Heart left ventricle (tissue), 13 donors: ENCODE measurements around the gene MBP.

ENCODE experiments used
- POLR2A ChIP-seq, 2 donors: fragments of 450-650 bp; IDR thresholded peaks; one replicate each; pipeline ENCODE4 v1.6.1; 2017; ENCODE audit warnings: antibody characterized with exemption in 2 of 2, mild to moderate bottlenecking in 2 of 2, moderate library complexity in 2 of 2
- TF ChIP-seq, protein P1 (sequence below), 12 donors: fragments of 200-600 bp; sonication (generic) in 4 of 12; IDR thresholded peaks; one replicate each; pipeline versions ENCODE4 v1.5.0 to v1.8.0; 2018 to 2022; ENCODE audit warnings: antibody characterized with exemption in 12 of 12, mild to moderate bottlenecking in 5 of 12
- donor health status: ischemic (EF 13 %, LVEDD 7.1; RV severe dilation, severe dysfunction).
- donor health status: DM: no; HTN: yes; CAD: no.
- donor health status: DM: no; HTN: no; CAD: no.
- donor health status: ischemic (EF 25% LVEDD 6.9; RV normal size, moderate dysfunction).
- donor health status: ischemic (EF 25% LVEDD 5.7; RV mildly dilated, moderate dysfunction).
- donor health status: ischemic (EF 35%, LVEDD 5.7; RV mildly dilated, moderate dysfunction).
- donor health status: nonischemic (EF 11% LVEDD 7.7; RV severe dilation, severe dysfunction).
- donor health status: DM: yes; HTN: yes; CAD: no.
- donor health status: PGD.
- donor health status: ischemic (EF 29% LVEDD 5.4; RV normal size, mild dysfunction).
- donor health status: nonischemic (EF 23%, LVEDD 6.1; RV moderate dilation, normal function).

DNA sequence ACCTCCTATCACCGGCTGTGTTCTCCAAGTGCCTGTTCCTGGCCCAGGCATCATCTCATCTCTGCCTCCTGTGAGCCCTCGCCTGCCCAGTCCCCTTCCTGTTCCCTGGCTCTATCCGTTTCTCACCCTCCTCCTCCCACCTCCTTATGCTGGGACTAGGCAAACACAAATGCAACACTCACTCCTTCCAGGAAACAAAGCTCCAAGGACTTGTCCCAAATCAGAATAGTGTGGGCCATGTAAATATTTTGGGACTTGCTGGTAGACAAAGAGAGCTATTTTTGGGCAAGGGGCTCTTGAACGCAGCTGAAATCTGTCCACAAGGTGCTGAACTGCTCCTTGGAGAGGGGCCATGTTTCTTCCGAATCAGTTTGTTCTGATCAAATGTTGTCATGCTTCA lies 25.3 kb downstream of the MBP start:
- TF ChIP-seq, protein P1, sequence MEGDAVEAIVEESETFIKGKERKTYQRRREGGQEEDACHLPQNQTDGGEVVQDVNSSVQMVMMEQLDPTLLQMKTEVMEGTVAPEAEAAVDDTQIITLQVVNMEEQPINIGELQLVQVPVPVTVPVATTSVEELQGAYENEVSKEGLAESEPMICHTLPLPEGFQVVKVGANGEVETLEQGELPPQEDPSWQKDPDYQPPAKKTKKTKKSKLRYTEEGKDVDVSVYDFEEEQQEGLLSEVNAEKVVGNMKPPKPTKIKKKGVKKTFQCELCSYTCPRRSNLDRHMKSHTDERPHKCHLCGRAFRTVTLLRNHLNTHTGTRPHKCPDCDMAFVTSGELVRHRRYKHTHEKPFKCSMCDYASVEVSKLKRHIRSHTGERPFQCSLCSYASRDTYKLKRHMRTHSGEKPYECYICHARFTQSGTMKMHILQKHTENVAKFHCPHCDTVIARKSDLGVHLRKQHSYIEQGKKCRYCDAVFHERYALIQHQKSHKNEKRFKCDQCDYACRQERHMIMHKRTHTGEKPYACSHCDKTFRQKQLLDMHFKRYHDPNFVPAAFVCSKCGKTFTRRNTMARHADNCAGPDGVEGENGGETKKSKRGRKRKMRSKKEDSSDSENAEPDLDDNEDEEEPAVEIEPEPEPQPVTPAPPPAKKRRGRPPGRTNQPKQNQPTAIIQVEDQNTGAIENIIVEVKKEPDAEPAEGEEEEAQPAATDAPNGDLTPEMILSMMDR (IDR thresholded peaks at IDR 0.05), result no peak
- TF ChIP-seq POLR2A (IDR thresholded peaks at IDR 0.05), result no peak
